ENCODE data around the gene MAN1C1. TPM values are rescaled to one million over a fixed set of nuclear protein-coding genes. Genes with fewer than 3 reads are reported as not detected.
A peak's percentile ranks its signal among the peaks of the same experiment; 100 is the strongest.

Gene MAN1C1
- total and polyA plus RNA-seq, 9 of the 15 experiments (the other 6 are each of a cell fraction or from before 2014, with no cell fraction given): 0.04 to 0.44 (median 0.10) TPM; not detected in 3

DNA sequence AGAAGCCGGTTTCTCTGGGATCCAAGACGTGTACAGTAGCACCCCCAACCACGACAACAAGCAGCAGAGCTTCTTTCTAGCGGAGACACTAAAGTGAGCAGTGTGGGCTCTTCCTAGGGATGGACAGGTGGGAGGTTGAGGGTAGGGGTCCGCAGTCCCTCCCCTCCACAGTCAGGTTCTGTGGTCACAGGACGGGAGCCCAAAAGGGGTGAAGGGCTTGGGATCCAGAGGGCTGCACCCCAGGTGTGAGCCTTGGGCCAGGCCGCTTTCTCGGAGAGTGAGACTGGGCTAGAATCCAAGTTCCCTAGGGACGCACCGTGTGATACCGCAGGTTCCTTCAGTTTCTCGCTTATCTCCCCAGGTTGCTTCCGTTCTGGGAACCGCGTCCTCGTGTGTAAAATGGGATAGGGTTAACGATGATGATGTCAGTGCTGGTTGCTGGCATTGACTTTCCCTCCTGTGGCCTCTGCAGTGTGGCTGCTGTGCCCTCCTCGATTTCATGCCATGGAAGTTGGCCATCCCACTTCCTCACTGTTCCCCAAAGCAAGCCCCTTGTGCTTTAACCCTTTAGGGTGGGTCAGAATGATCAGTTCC lies 166.1 kb downstream of the MAN1C1 start (continued):
- TF ChIP-seq, protein P1, sequence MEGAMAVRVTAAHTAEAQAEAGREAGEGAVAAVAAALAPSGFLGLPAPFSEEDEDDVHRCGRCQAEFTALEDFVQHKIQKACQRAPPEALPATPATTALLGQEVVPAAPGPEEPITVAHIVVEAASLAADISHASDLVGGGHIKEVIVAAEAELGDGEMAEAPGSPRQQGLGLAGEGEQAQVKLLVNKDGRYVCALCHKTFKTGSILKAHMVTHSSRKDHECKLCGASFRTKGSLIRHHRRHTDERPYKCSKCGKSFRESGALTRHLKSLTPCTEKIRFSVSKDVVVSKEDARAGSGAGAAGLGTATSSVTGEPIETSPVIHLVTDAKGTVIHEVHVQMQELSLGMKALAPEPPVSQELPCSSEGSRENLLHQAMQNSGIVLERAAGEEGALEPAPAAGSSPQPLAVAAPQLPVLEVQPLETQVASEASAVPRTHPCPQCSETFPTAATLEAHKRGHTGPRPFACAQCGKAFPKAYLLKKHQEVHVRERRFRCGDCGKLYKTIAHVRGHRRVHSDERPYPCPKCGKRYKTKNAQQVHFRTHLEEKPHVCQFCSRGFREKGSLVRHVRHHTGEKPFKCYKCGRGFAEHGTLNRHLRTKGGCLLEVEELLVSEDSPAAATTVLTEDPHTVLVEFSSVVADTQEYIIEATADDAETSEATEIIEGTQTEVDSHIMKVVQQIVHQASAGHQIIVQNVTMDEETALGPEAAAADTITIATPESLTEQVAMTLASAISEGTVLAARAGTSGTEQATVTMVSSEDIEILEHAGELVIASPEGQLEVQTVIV (CRISPR knock-in tag; IDR thresholded peaks at IDR 0.05; ENCODE audit: borderline replicate concordance): no peak
- no peak for TF ChIP-seq ZFP1 (CRISPR knock-in tag; IDR thresholded peaks at IDR 0.05)
- TF ChIP-seq CREBBP (IDR thresholded peaks at IDR 0.05; ENCODE audit: low read depth, low read length): no peak
- TF ChIP-seq ETV6 (IDR thresholded peaks at IDR 0.05; ENCODE audit: borderline replicate concordance in 1 of 2, low read depth in 2 of 2, low read length in 1 of 2): peak; percentile 38 to 60; a peak in 1 of 4 replicates
- TF ChIP-seq ETV6 (CRISPR knock-in tag; IDR thresholded peaks at IDR 0.05; ENCODE audit: borderline replicate concordance): no peak
- no peak for TF ChIP-seq IRF2 (CRISPR knock-in tag; IDR thresholded peaks at IDR 0.05)
- TF ChIP-seq ZNF12 (CRISPR knock-in tag; IDR thresholded peaks at IDR 0.05): no peak
- no peak for TF ChIP-seq RHOXF2B (CRISPR knock-in tag; conservative IDR thresholded peaks at IDR 0.05)
- TF ChIP-seq, protein P2, sequence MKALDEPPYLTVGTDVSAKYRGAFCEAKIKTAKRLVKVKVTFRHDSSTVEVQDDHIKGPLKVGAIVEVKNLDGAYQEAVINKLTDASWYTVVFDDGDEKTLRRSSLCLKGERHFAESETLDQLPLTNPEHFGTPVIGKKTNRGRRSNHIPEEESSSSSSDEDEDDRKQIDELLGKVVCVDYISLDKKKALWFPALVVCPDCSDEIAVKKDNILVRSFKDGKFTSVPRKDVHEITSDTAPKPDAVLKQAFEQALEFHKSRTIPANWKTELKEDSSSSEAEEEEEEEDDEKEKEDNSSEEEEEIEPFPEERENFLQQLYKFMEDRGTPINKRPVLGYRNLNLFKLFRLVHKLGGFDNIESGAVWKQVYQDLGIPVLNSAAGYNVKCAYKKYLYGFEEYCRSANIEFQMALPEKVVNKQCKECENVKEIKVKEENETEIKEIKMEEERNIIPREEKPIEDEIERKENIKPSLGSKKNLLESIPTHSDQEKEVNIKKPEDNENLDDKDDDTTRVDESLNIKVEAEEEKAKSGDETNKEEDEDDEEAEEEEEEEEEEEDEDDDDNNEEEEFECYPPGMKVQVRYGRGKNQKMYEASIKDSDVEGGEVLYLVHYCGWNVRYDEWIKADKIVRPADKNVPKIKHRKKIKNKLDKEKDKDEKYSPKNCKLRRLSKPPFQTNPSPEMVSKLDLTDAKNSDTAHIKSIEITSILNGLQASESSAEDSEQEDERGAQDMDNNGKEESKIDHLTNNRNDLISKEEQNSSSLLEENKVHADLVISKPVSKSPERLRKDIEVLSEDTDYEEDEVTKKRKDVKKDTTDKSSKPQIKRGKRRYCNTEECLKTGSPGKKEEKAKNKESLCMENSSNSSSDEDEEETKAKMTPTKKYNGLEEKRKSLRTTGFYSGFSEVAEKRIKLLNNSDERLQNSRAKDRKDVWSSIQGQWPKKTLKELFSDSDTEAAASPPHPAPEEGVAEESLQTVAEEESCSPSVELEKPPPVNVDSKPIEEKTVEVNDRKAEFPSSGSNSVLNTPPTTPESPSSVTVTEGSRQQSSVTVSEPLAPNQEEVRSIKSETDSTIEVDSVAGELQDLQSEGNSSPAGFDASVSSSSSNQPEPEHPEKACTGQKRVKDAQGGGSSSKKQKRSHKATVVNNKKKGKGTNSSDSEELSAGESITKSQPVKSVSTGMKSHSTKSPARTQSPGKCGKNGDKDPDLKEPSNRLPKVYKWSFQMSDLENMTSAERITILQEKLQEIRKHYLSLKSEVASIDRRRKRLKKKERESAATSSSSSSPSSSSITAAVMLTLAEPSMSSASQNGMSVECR (CRISPR knock-in tag; IDR thresholded peaks at IDR 0.05): peak; percentile 60; the same call in 1 of the 2 replicates
- 0 out of 2 replicates have a peak, but pooled peaks have one; percentile 37 for TF ChIP-seq MECOM (CRISPR knock-in tag; IDR thresholded peaks at IDR 0.05)
- TF ChIP-seq PHB2 (IDR thresholded peaks at IDR 0.05; ENCODE audit: low read depth): no peak
- 0 out of 2 replicates have a peak, but pooled peaks have one; percentile 17 for TF ChIP-seq E2F4 (CRISPR knock-in tag; IDR thresholded peaks at IDR 0.05; ENCODE audit: low read depth)
- TF ChIP-seq ETS2 (tag; IDR thresholded peaks at IDR 0.05; ENCODE audit: borderline replicate concordance, poor library complexity, severe bottlenecking): no peak
- TF ChIP-seq NCOR1 (IDR thresholded peaks at IDR 0.05): no peak
- no peak for TF ChIP-seq ZSCAN32 (CRISPR knock-in tag; IDR thresholded peaks at IDR 0.05)
- no peak for TF ChIP-seq GABPB1 (CRISPR knock-in tag; IDR thresholded peaks at IDR 0.05)
- peak; percentile 58; the same call in 1 of the 2 replicates for TF ChIP-seq SMARCC2 (IDR thresholded peaks at IDR 0.05; ENCODE audit: low read depth)
- TF ChIP-seq RFX1 (IDR thresholded peaks at IDR 0.05): no peak
- TF ChIP-seq TAF15 (IDR thresholded peaks at IDR 0.05; ENCODE audit: low read depth, low read length): no peak
- TF ChIP-seq ARID2 (IDR thresholded peaks at IDR 0.05): no peak
